Measurements from ENCODE around the gene CELSR1.

Gene CELSR1

DNA sequence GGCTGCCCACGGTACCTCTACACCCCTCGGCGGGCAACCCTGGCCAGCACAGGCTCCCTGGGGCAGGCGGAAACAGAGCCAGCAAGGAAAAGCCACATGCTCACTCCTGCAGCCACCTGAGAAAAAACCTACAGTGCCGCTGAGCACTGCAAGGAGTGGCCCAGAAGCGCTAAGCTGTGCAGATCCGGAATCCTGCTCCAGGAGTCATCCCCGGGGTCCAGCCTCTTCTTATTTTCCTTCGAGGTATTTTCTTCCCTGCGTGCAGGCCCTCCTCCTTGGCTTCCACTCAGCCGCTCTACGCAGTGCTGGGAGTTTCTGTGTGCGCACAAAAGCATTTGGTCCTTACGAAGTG lies 120.9 kb downstream of the CELSR1 start:
- TF ChIP-seq, protein P1, sequence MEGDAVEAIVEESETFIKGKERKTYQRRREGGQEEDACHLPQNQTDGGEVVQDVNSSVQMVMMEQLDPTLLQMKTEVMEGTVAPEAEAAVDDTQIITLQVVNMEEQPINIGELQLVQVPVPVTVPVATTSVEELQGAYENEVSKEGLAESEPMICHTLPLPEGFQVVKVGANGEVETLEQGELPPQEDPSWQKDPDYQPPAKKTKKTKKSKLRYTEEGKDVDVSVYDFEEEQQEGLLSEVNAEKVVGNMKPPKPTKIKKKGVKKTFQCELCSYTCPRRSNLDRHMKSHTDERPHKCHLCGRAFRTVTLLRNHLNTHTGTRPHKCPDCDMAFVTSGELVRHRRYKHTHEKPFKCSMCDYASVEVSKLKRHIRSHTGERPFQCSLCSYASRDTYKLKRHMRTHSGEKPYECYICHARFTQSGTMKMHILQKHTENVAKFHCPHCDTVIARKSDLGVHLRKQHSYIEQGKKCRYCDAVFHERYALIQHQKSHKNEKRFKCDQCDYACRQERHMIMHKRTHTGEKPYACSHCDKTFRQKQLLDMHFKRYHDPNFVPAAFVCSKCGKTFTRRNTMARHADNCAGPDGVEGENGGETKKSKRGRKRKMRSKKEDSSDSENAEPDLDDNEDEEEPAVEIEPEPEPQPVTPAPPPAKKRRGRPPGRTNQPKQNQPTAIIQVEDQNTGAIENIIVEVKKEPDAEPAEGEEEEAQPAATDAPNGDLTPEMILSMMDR (conservative IDR thresholded peaks at IDR 0.05; ENCODE audit: low read depth, low read length): no peak
- DNase-seq (ENCODE audit: low read depth): no peak
- no peak overlapping the region for H3K4me3 ChIP-seq (ENCODE audit: low read depth, low read length)

DNA sequence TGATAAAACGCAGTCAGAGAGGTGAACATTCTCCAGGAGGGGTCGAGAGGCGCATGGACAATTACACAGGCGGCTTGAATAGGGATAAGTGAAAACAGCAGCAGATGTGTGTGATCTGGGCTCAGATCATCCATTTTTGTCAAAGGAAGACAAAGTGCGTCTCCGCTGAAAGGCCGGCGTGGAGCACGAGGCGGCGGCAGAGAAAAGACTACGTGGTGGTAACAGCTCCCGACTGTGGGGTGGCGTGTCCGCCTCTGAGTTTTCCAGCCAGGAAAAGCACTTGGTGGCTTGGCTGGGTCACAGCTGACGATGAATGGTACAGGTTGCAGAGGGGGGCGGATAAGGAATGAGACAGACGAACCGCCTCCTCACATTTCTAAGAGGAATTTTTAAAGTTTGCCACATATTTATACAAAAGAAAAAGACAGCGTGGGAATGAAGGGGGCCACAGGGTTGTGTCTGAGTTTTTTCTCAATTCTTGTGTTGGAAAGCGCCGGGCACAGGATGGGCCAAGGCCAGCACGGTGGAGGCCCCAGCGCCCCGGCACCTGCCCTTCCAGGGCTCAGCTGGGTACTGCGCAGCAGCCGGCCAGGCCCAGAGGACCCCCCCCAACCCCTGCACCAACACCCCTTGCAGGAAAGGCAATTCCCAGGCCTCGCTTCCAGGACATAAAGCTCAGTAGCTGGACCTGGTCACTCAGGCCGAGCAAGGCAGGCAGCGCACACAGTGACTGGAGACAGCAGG lies 121.5 kb downstream of the CELSR1 start:
- no peak for DNase-seq (ENCODE audit: low read depth)
- TF ChIP-seq, protein P1 (conservative IDR thresholded peaks at IDR 0.05; ENCODE audit: low read depth, low read length): no peak

DNA sequence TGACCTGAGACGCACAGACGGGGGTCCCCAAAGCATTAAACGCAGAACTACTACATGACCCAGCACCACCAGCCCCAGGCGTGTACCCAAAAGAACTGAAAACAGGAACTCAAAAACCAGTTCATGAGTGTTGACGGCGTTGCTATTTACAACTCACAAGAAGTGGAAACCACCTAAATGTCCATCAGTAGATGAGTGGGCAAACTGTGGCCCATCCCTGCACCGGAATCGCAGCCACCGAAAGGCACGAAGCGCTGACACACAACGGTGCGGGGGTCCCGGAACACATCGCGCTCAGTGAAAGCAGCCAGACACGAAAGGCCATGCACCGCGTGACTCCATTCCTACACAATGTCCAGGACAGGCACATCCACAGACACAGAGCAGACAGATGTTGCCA lies 122.7 kb downstream of the CELSR1 start:
- TF ChIP-seq, protein P1 (conservative IDR thresholded peaks at IDR 0.05; ENCODE audit: low read depth, low read length): no peak
- DNase-seq (ENCODE audit: low read depth): no peak

More for the DNA sequence above, 121.5 kb downstream of the CELSR1 start:
- H3K4me3 ChIP-seq (ENCODE audit: low read depth, low read length): no peak overlapping the region

DNA sequence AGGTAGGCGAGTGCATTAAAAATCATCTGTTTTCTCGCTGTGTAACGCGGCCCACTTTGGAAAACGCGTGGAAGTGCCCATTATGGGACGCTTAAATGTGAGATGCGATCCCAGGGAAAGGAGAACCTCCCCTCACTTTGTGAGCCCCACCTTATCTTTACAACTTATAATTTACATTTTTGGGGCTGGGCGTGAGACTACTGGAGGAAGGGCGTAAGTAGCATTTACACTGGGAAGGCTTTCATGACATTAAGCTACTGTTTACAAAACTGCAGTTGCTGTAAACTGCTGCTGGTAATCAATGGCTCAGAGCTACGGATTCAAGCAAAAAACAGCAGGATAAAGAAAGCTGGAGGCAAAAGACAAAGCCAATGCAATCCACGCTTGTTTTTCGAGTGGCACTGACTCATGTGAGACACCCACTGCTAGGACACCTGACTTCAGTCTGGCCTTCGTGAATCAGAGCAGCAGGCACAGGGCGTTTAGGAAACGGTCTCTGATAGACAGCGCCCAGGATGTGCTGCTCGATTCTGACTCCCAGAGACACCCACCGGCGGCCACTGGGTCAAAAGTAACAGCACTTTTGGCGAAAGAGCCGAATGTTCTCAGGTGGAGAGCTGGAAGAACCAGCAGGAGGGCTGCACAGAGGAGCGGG lies 123.6 kb downstream of the CELSR1 start:
- H3K4me3 ChIP-seq (ENCODE audit: low read depth, low read length): no peak overlapping the region
- no peak for DNase-seq (ENCODE audit: low read depth)
- TF ChIP-seq, protein P1 (conservative IDR thresholded peaks at IDR 0.05; ENCODE audit: low read depth, low read length): no peak

More for the DNA sequence above, 122.7 kb downstream of the CELSR1 start:
- H3K4me3 ChIP-seq (ENCODE audit: low read depth, low read length): no peak overlapping the region

DNA sequence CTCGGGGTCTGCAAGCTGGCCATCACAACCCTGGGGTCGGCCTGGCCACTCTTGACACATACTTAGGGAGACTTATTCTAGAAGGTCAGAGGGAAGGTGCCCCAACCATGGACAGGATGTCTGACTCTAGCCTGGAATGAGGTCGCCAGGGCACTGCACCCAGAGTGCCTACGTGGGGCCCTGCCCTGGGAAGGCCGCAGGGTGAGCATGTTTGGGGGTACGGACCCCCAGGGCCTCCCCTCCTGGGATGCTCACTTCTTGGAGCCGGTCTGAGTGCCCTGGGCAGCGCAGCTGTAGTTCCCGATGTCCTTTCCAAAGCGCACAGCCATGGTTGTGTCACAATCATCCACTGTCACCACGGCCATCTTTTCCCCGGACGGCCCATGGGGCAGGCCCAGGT lies 126.1 kb downstream of the CELSR1 start:
- TF ChIP-seq, protein P1 (conservative IDR thresholded peaks at IDR 0.05; ENCODE audit: low read depth, low read length): no peak
- no peak overlapping the region for H3K4me3 ChIP-seq (ENCODE audit: low read depth, low read length)
- DNase-seq (ENCODE audit: low read depth): no peak

DNA sequence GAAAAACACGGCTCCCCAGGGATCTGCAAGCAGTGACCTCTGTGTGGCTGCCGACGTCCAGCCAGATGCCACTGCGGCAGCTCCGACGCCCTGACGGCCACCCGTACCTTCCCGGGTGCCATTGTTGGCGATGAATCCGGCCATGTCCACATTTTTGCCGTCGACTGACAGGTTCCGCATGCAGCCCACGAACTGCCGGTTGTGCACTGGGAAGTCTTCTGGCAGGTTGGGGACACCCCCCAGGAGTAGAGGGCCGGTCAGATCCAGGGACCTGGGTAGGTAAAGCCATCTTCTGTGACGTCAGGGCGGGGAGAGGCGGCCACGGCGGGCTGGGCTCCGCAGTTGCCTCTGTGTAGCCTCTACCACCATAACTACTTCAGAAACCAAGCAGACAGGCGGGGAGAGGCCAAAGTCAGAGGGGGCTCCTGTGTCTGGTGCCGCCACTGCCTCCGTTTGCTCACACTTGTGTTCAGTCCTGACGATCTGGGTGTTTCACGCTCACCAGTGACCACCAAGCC lies 127.1 kb downstream of the CELSR1 start:
- H3K4me3 ChIP-seq (ENCODE audit: low read depth, low read length): no peak overlapping the region
- TF ChIP-seq, protein P1 (conservative IDR thresholded peaks at IDR 0.05; ENCODE audit: low read depth, low read length): no peak
- DNase-seq (ENCODE audit: low read depth): no peak

Measured in choroid plexus epithelial cell (primary cell).